ENCODE data around the gene CABLES2. TPM values are rescaled to one million over a fixed set of nuclear protein-coding genes. Genes with fewer than 3 reads are reported as not detected.

CABLES2 gene
- total and polyA plus RNA-seq, 2 donors (not counting 3 experiments of a cell fraction or from before 2014, with no cell fraction given): 7.8 to 9.9 TPM

DNA sequence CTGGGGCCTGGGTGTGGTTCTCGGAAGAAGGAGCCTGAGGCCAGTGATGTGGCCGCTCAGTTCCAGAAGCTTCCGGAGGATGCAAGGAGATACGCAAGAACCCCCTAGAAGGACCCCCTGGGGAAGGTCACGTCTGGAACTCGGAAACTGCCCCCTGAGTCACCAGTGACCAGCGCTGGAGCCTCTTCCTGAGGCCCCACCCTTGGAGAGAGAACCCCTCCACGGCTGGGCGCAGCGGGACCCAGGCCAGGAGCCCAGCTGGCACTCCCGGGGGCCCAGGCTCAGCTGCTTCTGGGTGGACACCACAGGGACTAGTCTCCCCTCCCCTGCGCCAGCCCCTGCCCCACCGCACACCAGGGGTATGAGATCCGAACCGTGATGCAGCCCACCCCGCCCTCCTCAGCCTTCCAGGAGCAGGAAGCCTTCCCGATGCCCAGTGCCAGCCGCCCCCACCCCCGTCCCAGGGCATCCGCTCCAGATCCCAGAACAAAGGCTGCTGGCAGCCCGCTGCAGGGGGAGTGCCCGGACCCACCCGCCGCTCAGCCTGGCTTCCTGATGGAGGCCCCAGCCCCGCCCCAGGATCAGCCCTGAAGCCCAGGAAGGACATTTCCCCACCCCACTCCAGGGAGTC, 47.5 kb downstream of the CABLES2 start:
- BruUV-seq (replicated peaks): no TSS peak
- TF ChIP-seq EZH2 (IDR thresholded peaks at IDR 0.05; ENCODE audit: borderline replicate concordance, low read depth, low read length, severe bottlenecking) (no peak), POLR2AphosphoS5 (IDR thresholded peaks at IDR 0.05; ENCODE audit: insufficient read depth, low read depth, low read length) (peak; percentile 90), MYC (IDR thresholded peaks at IDR 0.05; ENCODE audit: low read depth, low read length) (no peak), GATA2 (IDR thresholded peaks at IDR 0.05; ENCODE audit: insufficient read depth, insufficient read length, low read depth, low read length) (peak; percentile 60), POLR2A (IDR thresholded peaks at IDR 0.05; ENCODE audit: low read depth, low read length) (peak; percentile 40), FOS (IDR thresholded peaks at IDR 0.05; ENCODE audit: borderline replicate concordance, insufficient read depth, low read length) (peak; percentile 93), JUN (IDR thresholded peaks at IDR 0.05; ENCODE audit: borderline replicate concordance, insufficient read depth, insufficient read length, low read depth) (peak; percentile 56)
- TF ChIP-seq, protein P1, sequence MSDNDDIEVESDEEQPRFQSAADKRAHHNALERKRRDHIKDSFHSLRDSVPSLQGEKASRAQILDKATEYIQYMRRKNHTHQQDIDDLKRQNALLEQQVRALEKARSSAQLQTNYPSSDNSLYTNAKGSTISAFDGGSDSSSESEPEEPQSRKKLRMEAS (IDR thresholded peaks at IDR 0.05; ENCODE audit: insufficient read depth, insufficient read length): no peak
- TF ChIP-seq, protein P2, sequence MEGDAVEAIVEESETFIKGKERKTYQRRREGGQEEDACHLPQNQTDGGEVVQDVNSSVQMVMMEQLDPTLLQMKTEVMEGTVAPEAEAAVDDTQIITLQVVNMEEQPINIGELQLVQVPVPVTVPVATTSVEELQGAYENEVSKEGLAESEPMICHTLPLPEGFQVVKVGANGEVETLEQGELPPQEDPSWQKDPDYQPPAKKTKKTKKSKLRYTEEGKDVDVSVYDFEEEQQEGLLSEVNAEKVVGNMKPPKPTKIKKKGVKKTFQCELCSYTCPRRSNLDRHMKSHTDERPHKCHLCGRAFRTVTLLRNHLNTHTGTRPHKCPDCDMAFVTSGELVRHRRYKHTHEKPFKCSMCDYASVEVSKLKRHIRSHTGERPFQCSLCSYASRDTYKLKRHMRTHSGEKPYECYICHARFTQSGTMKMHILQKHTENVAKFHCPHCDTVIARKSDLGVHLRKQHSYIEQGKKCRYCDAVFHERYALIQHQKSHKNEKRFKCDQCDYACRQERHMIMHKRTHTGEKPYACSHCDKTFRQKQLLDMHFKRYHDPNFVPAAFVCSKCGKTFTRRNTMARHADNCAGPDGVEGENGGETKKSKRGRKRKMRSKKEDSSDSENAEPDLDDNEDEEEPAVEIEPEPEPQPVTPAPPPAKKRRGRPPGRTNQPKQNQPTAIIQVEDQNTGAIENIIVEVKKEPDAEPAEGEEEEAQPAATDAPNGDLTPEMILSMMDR (IDR thresholded peaks at IDR 0.05; ENCODE audit: extremely low read depth in 1 of 2, insufficient read depth in 1 of 2, low read depth in 1 of 2, low read length in 2 of 2): no peak
- CTCF ChIA-PET: interaction anchor here (1.0 to 5.0 kb wide), 4 partner anchors 9 to 23 kb away, joined by 3 to 50 read pairs (median 20); partner anchors contain the start of gene LAMA5
- Histone ChIP-seq H4K20me1 (replicated peaks; ENCODE audit: control insufficient read depth, extremely low read depth, insufficient read depth, low read length) (no peaks in the 10 kb centered on the region), H3K79me2 (ENCODE audit: control insufficient read depth, insufficient read depth, low read length) (peaks cover 71% of the 10 kb centered on the region), H3K9ac (replicated peaks; ENCODE audit: extremely low read depth, insufficient read depth, low read length) (peak overlapping the region; percentile 53), H3K27me3 (ENCODE audit: control insufficient read depth in 2 of 2, insufficient read depth in 2 of 2, low read length in 2 of 2) (no peaks in the 10 kb centered on the region), H3K36me3 (ENCODE audit: control insufficient read depth in 2 of 2, extremely low read depth in 1 of 2, insufficient read depth in 2 of 2, low read length in 2 of 2) (no peaks in the 10 kb centered on the region), H2AFZ (ENCODE audit: low read depth, low read length) (no peak overlapping the region), H3K9me3 (replicated peaks; ENCODE audit: control insufficient read depth, insufficient read depth, low read length) (no peaks in the 10 kb centered on the region), H3K4me2 (ENCODE audit: insufficient read depth, low read length) (peak overlapping the region; percentile 40), H3K27ac (ENCODE audit: insufficient read depth, low read depth, low read length) (peak overlapping the region; percentile 89), H3K9me1 (replicated peaks; ENCODE audit: control insufficient read depth, extremely low read depth, insufficient read depth, low read length) (no peaks in the 10 kb centered on the region), H3K4me3 (replicated peaks in 1 of 3; ENCODE audit: insufficient read depth in 1 of 3, low read depth in 1 of 3, low read length in 3 of 3) (no peak overlapping the region), H3K4me1 (ENCODE audit: control insufficient read depth, extremely low read depth, insufficient read depth, low read length) (peaks cover 70% of the 10 kb centered on the region)
- POLR2A ChIA-PET: interaction anchor here (1.2 kb wide), 1 partner anchor 54 kb away, joined by 3 read pairs; no protein-coding TSS in a partner anchor
- intact Hi-C loops (cut with micrococcal nuclease) (loop anchor here (1.0 to 5.0 kb wide), 4 partner anchors 23 to 435 kb away; partner anchors contain the start of gene ADRM1), dilution Hi-C loops (cut with MboI; ENCODE audit: extremely low pct_ligation_motif_present, low sequenced_read_pairs) (no loop called here)
- DNase-seq (ENCODE audit: low read depth, low spot score): peak; percentile 79
- FAIRE-seq: peak; percentile 94
